Measurements from ENCODE around the gene MEGF9.
"Not testable (repeated sequence)": the region's sequence is repeated elsewhere in the genome, so short reads cannot be mapped to it uniquely, and the experiment has no call there.

Gene MEGF9

GRCh38 chr9:120714088-120714845 is at the start of gene MEGF9:
Gene MEGF9, minus strand, starts transcription at chr9:120714470. Its CDS starts 112 bp downstream, at chr9:120714358.
- peak; percentile 94 to 97 for DNase-seq (ENCODE audit: low read depth in 2 of 2)

GRCh38 chr9:120761006-120761405 is 46.7 kb upstream of the MEGF9 start:
- DNase-seq (ENCODE audit: low read depth in 2 of 2): no peak

- no peak for DNase-seq (ENCODE audit: low read depth in 2 of 2)
Observed at GRCh38 chr9:120759755-120760400, 45.6 kb upstream of the MEGF9 start.

- DNase-seq (ENCODE audit: low read depth in 2 of 2): no peak
Observed at GRCh38 chr9:120758544-120758943, 44.3 kb upstream of the MEGF9 start.

GRCh38 chr9:120757026-120757913 is 43.0 kb upstream of the MEGF9 start:
- no peak for DNase-seq (ENCODE audit: low read depth in 2 of 2)

- DNase-seq (ENCODE audit: low read depth in 2 of 2): no peak
Observed at GRCh38 chr9:120756531-120756930, 42.3 kb upstream of the MEGF9 start.

GRCh38 chr9:120755810-120756434 is 41.7 kb upstream of the MEGF9 start:
- peak in 1 of 2 donors; percentile 43 for DNase-seq (ENCODE audit: low read depth in 2 of 2)

- no peak for DNase-seq (ENCODE audit: low read depth in 2 of 2)
Observed at GRCh38 chr9:120755044-120755443, 40.8 kb upstream of the MEGF9 start.

- DNase-seq (ENCODE audit: low read depth in 2 of 2): no peak
Observed at GRCh38 chr9:120750421-120750820, 36.2 kb upstream of the MEGF9 start.

GRCh38 chr9:120746366-120746765 is 32.1 kb upstream of the MEGF9 start:
- not testable (repeated sequence) for DNase-seq (ENCODE audit: low read depth in 2 of 2)

GRCh38 chr9:120745278-120745677 is 31.0 kb upstream of the MEGF9 start:
- no peak for DNase-seq (ENCODE audit: low read depth in 2 of 2)

GRCh38 chr9:120742951-120743416 is 28.7 kb upstream of the MEGF9 start:
- DNase-seq (ENCODE audit: low read depth in 2 of 2): no peak

GRCh38 chr9:120741701-120742100 is 27.4 kb upstream of the MEGF9 start:
- no peak for DNase-seq (ENCODE audit: low read depth in 2 of 2)

- no peak for DNase-seq (ENCODE audit: low read depth in 2 of 2)
Observed at GRCh38 chr9:120741191-120741590, 26.9 kb upstream of the MEGF9 start.

GRCh38 chr9:120740132-120740531 is 25.9 kb upstream of the MEGF9 start:
- no peak for DNase-seq (ENCODE audit: low read depth in 2 of 2)

- DNase-seq (ENCODE audit: low read depth in 2 of 2): no peak
Observed at GRCh38 chr9:120737416-120738165, 23.3 kb upstream of the MEGF9 start.

- DNase-seq (ENCODE audit: low read depth in 2 of 2): no peak
Observed at GRCh38 chr9:120736881-120737280, 22.6 kb upstream of the MEGF9 start.

GRCh38 chr9:120735415-120736126 is 21.3 kb upstream of the MEGF9 start:
- no peak for DNase-seq (ENCODE audit: low read depth in 2 of 2)

GRCh38 chr9:120734607-120735410 is 20.5 kb upstream of the MEGF9 start:
- no peak for DNase-seq (ENCODE audit: low read depth in 2 of 2)
